Measurements from ENCODE around the gene DNASE1L3. TPM values are rescaled to one million over a fixed set of nuclear protein-coding genes. Genes with fewer than 3 reads are reported as not detected.
"Not testable (repeated sequence)": the region's sequence is repeated elsewhere in the genome, so short reads cannot be mapped to it uniquely, and the experiment has no call there.

DNASE1L3 gene
- total RNA-seq, 2 experiments from 2014 or later, result not detected

DNA sequence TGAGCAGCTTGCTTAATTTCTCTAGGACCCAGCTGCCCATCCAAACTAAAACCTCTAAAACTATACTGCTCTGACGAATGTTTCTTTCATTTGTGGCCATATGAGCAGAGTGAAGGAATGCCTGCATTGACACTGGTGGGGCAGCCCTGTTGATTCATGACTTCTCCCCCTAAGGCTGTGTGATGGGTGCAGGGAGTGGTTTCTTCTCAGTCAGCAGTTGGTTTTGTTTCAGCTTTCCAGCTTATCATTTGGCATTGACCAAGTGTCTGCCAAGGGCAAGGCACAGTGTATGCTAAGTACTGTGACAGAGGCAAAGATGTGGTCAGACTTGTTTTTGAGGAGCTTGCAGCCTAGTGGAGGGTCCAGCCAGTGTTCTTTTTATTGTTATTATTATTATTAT lies 31.6 kb upstream of the DNASE1L3 start:
- peaks cover 2% of the 10 kb centered on the region for H3K36me3 Mint-ChIP-seq
- H3K9me3 Mint-ChIP-seq (ENCODE audit: low read depth), result no peaks in the 10 kb centered on the region
- ATAC-seq (no peak), DNase-seq (no peak)
- peaks cover 5% of the 10 kb centered on the region for H3K27me3 Mint-ChIP-seq
- CTCF ChIA-PET, result interaction anchor here (0.9 to 2.0 kb wide), 2 partner anchors 11 to 64 kb away, joined by 3 to 9 read pairs; partner anchors contain the start of genes HTD2 and RPP14
- peaks cover 12% of the 10 kb centered on the region for H3K4me1 Mint-ChIP-seq
- no peak overlapping the region for H3K4me3 Mint-ChIP-seq
- H3K27ac Mint-ChIP-seq, result no peak overlapping the region

GRCh38 chr3:58241306-58242044 lies 30.7 kb upstream of the DNASE1L3 start:
- no peak overlapping the region for H3K4me3 Mint-ChIP-seq
- ATAC-seq (no peak), DNase-seq (no peak)
- no peaks in the 10 kb centered on the region for H3K9me3 Mint-ChIP-seq (ENCODE audit: low read depth)
- H3K36me3 Mint-ChIP-seq, result peaks cover 2% of the 10 kb centered on the region
- CTCF ChIA-PET, result interaction anchor here (0.9 to 2.0 kb wide), 2 partner anchors 12 to 65 kb away, joined by 3 to 9 read pairs; partner anchors contain the start of genes HTD2 and RPP14
- H3K27me3 Mint-ChIP-seq, result peaks cover 6% of the 10 kb centered on the region
- H3K27ac Mint-ChIP-seq, result no peak overlapping the region
- H3K4me1 Mint-ChIP-seq, result peaks cover 16% of the 10 kb centered on the region

GRCh38 chr3:58238830-58239229 lies 28.1 kb upstream of the DNASE1L3 start:
- Mint-ChIP-seq H3K9me3 (ENCODE audit: low read depth) (no peaks in the 10 kb centered on the region), H3K27me3 (peaks cover 26% of the 10 kb centered on the region), H3K4me1 (peaks cover 16% of the 10 kb centered on the region), H3K36me3 (peaks cover 2% of the 10 kb centered on the region), H3K27ac (no peak overlapping the region), H3K4me3 (peak overlapping the region; percentile 85)
- CTCF ChIA-PET, result interaction anchor here (0.6 to 2.5 kb wide), 9 partner anchors 13 to 458 kb away, joined by 3 to 29 read pairs (median 4); partner anchors contain the start of genes DNASE1L3, HTD2 and RPP14
- ATAC-seq (no peak), DNase-seq (no peak)

DNA sequence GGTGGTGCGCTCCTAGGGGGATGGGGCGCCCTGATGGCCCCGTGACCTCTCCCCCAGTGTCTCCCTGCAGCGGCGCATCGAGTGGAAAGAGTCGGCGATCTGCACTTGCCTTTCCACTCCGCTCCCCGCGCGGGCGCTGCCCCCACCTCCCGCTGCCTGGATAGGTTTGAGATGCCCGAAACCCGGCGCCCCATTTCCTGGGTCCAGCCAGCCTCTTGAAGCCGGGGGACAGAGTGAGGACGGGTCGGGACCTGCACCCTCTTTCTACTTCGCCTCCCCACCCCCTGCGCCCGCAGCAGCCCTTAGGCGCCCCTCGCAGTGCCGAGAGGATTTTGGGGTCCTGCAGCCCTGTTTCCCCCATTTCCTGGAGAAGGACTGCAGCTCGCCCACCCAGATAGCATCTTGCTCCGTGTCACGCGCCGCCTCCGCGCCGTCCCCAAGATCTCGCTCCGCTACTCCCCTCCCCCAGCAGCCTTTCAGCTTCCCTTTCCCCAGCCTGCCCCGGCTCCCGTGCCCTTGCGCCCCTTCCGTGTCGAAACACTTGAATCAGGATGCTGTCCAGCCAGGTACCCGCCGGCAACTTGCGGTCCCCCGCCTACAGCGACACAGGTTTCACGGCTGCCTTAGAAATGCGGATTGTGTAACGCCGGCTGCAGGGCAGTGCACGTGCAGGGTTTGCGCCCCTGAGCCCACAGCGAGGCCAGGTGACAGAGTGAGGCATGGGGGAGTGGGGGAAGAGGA lies 27.3 kb upstream of the DNASE1L3 start:
- Mint-ChIP-seq H3K4me1 (peaks cover 16% of the 10 kb centered on the region), H3K27ac (peak overlapping the region; percentile 42), H3K9me3 (ENCODE audit: low read depth) (no peaks in the 10 kb centered on the region), H3K4me3 (peak overlapping the region; percentile 85), H3K36me3 (peaks cover 2% of the 10 kb centered on the region), H3K27me3 (peaks cover 30% of the 10 kb centered on the region)
- CTCF ChIA-PET, result interaction anchor here (0.6 to 2.5 kb wide), 10 partner anchors 21 to 459 kb away, joined by 3 to 29 read pairs (median 4); partner anchors contain the start of genes DNASE1L3, HTD2 and RPP14
- peak; percentile 64 for ATAC-seq
- DNase-seq, result peak; percentile 76

GRCh38 chr3:58237238-58237940 lies 26.6 kb upstream of the DNASE1L3 start, which contains the start of gene ABHD6:
ABHD6 (plus strand) TSS chr3:58237792; CDS start chr3:58256587, 18,795 bp downstream.
- CTCF ChIA-PET, result interaction anchor here (0.6 to 2.5 kb wide), 10 partner anchors 10 to 237 kb away, joined by 3 to 29 read pairs (median 4); partner anchors contain the start of genes DNASE1L3, HTD2 and RPP14
- Mint-ChIP-seq H3K4me3 (peak within 1 kb of the TSS; percentile 85), H3K36me3 (peaks cover 2% of the 10 kb centered on the region), H3K4me1 (peaks cover 16% of the 10 kb centered on the region), H3K27me3 (peaks cover 36% of the 10 kb centered on the region), H3K27ac (peak within 1 kb of the TSS; percentile 81), H3K9me3 (ENCODE audit: low read depth) (no peaks in the 10 kb centered on the region)
- DNase-seq (peak; percentile 84), ATAC-seq (peak; percentile 91)

DNA sequence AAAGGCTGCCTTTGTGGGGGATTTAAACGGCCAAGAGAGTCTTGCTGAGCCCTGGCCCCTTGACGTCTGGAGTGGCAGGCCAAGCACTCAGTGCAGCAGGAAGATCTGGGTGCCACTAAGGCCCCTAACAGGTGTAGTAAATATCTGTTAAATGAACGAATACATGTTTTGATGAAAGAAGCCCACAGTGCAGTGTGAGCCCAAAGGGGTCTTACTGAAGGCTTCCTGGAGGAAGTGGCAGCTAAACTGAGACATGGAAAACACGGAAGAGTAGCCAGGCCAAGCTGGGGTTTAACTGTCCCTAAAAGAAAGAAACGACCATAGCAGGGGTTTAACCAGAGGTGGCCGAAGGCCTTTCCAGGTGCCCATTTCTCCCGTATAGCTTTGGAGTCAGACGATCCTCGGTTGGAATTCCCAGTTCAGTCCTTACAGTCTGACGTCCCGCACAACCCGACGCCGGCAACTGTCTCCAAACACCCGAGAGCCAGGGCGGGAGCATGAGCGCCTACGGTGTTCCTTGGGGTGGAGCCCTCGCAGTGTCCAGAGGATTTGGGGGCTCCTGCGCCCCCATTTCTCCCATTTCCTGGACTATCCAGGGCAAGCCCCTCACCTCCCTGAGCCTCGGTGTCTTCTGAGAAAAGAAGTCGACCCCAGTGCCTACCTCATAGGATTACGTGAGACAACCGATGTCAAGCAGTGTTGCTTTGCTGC lies 25.9 kb upstream of the DNASE1L3 start:
- CTCF ChIA-PET, result interaction anchor here (1.3 to 1.7 kb wide), 2 partner anchors 9 to 49 kb away, joined by 3 to 4 read pairs; no protein-coding TSS in a partner anchor
- ATAC-seq, result no peak
- DNase-seq, result no peak
- peak overlapping the region; percentile 81 for H3K27ac Mint-ChIP-seq
- peaks cover 2% of the 10 kb centered on the region for H3K36me3 Mint-ChIP-seq
- H3K27me3 Mint-ChIP-seq, result peaks cover 43% of the 10 kb centered on the region
- peak overlapping the region; percentile 85 for H3K4me3 Mint-ChIP-seq
- no peaks in the 10 kb centered on the region for H3K9me3 Mint-ChIP-seq (ENCODE audit: low read depth)
- peaks cover 16% of the 10 kb centered on the region for H3K4me1 Mint-ChIP-seq

DNA sequence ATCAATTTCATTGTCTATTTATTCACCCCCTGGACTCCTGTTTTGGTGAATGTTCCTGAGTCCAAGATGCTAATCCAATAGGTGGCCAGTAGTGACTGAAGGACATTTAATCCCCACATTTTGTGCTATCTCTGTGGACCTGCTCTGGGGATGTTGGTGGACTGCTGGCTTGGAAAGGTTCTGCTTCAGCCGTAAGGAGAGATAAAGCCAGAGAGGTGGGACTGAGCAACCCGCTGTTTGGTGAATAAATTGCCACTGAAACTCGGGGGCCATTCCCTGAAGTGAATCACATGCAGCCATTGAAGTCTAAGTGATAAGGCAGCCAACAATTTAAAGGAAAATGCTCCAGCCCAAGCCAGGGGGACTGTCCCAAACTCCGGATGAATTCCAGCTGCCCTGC lies 25.2 kb upstream of the DNASE1L3 start:
- peaks cover 2% of the 10 kb centered on the region for H3K36me3 Mint-ChIP-seq
- H3K4me1 Mint-ChIP-seq, result peaks cover 14% of the 10 kb centered on the region
- DNase-seq (no peak), ATAC-seq (no peak)
- no peaks in the 10 kb centered on the region for H3K9me3 Mint-ChIP-seq (ENCODE audit: low read depth)
- H3K27ac Mint-ChIP-seq, result no peak overlapping the region
- H3K4me3 Mint-ChIP-seq, result peak overlapping the region; percentile 19
- H3K27me3 Mint-ChIP-seq, result peaks cover 49% of the 10 kb centered on the region
- CTCF ChIA-PET, result interaction anchor here (1.6 to 1.7 kb wide), 2 partner anchors 48 to 71 kb away, joined by 4 to 5 read pairs; partner anchors contain the start of genes HTD2 and RPP14

GRCh38 chr3:58234516-58234931 lies 23.8 kb upstream of the DNASE1L3 start:
- ATAC-seq, result no peak
- no peaks in the 10 kb centered on the region for H3K9me3 Mint-ChIP-seq (ENCODE audit: low read depth)
- no peak overlapping the region for H3K4me3 Mint-ChIP-seq
- peaks cover under 1% of the 10 kb centered on the region for H3K36me3 Mint-ChIP-seq
- peaks cover 13% of the 10 kb centered on the region for H3K4me1 Mint-ChIP-seq
- H3K27ac Mint-ChIP-seq, result no peak overlapping the region
- peaks cover 59% of the 10 kb centered on the region for H3K27me3 Mint-ChIP-seq
- DNase-seq, result no peak
- CTCF ChIA-PET, result interaction anchor here (0.8 to 2.7 kb wide), 4 partner anchors 16 to 72 kb away, joined by 3 to 7 read pairs (median 4); partner anchors contain the start of genes HTD2 and RPP14

DNA sequence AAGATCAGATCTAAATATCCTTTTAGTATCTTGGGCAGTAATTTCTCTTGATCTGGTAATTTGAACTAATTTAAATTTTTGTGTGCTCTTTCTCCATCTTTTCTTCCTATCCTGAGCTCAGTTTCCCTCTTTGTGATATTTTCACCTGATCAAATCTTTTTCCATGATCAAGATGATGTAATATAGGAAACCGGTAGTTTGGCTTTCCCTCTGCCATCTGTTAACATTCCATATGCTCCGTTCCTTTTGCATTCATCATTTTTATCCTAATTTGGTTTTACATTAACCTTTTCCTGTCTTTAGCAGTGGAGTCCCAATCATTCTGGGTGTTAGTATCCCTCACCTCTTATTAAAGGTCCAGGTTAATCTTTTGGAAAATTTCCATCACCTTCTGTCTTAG lies 20.9 kb upstream of the DNASE1L3 start:
- Mint-ChIP-seq H3K4me3 (no peak overlapping the region), H3K9me3 (ENCODE audit: low read depth) (no peaks in the 10 kb centered on the region), H3K36me3 (no peaks in the 10 kb centered on the region), H3K4me1 (peaks cover 2% of the 10 kb centered on the region), H3K27ac (no peak overlapping the region), H3K27me3 (peaks cover 62% of the 10 kb centered on the region)
- DNase-seq (no peak), ATAC-seq (no peak)
- CTCF ChIA-PET, result interaction anchor here (1.2 to 1.7 kb wide), 2 partner anchors 14 to 55 kb away, joined by 3 to 6 read pairs; no protein-coding TSS in a partner anchor

DNA sequence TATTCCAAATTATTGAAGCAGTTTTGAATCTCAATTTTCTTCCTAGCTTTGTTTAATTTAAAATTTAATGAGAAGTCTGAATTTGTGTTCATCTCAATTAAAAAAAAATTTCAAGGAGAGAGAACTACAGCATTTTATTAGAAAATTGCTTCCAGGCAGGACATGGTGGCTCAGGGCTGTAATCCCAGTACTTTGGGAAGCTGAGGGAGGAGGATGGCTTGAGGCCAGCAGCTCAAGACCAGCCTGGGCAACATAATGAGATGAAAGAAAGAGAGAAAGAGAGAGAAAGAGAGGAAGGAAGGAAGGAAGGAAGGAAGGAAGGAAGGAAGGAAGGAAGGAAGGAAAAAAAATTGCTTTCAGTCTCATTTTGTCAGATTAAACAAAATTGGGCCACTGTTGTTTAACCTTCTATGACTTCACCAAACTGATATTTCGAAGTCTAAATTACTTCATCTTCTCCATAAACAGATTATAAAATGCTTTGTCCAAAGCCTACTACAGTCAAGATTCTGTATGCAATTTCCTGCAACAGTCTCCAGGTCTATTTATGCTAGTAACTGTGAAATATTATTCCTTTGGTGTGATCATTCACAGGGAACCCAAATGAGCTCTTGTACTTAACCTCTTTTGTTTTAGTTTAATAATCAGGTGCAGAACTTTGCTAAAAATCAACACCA lies 20.2 kb upstream of the DNASE1L3 start:
- no peaks in the 10 kb centered on the region for H3K9me3 Mint-ChIP-seq (ENCODE audit: low read depth)
- H3K36me3 Mint-ChIP-seq, result no peaks in the 10 kb centered on the region
- CTCF ChIA-PET, result interaction anchor here (1.7 kb wide), 1 partner anchor 14 kb away, joined by 6 read pairs; no protein-coding TSS in a partner anchor
- no peak for ATAC-seq
- H3K27me3 Mint-ChIP-seq, result peaks cover 58% of the 10 kb centered on the region
- DNase-seq, result no peak
- H3K4me3 Mint-ChIP-seq, result no peak overlapping the region
- H3K27ac Mint-ChIP-seq, result no peak overlapping the region
- no peaks in the 10 kb centered on the region for H3K4me1 Mint-ChIP-seq

GRCh38 chr3:58227933-58228332 lies 17.2 kb upstream of the DNASE1L3 start:
- H3K36me3 Mint-ChIP-seq, ATAC-seq, H3K4me3 Mint-ChIP-seq: not testable (repeated sequence)

More at GRCh38 chr3:58227933-58228332, 17.2 kb upstream of the DNASE1L3 start:
- peaks cover 41% of the 10 kb centered on the region for H3K27me3 Mint-ChIP-seq
- not testable (repeated sequence) for H3K27ac Mint-ChIP-seq; DNase-seq; H3K4me1 Mint-ChIP-seq; H3K9me3 Mint-ChIP-seq (ENCODE audit: low read depth)
- CTCF ChIA-PET, result interaction anchor here (0.9 kb wide), 1 partner anchor 9 kb away, joined by 3 read pairs; the partner anchor contains the start of gene ABHD6
